Measurements from ENCODE around the gene HELZ2. TPM values are rescaled to one million over a fixed set of nuclear protein-coding genes. Genes with fewer than 3 reads are reported as not detected.

Gene HELZ2
- polyA plus RNA-seq, 1 of the 3 experiments (the other 2 are of a cell fraction), result 7.6 TPM

DNA sequence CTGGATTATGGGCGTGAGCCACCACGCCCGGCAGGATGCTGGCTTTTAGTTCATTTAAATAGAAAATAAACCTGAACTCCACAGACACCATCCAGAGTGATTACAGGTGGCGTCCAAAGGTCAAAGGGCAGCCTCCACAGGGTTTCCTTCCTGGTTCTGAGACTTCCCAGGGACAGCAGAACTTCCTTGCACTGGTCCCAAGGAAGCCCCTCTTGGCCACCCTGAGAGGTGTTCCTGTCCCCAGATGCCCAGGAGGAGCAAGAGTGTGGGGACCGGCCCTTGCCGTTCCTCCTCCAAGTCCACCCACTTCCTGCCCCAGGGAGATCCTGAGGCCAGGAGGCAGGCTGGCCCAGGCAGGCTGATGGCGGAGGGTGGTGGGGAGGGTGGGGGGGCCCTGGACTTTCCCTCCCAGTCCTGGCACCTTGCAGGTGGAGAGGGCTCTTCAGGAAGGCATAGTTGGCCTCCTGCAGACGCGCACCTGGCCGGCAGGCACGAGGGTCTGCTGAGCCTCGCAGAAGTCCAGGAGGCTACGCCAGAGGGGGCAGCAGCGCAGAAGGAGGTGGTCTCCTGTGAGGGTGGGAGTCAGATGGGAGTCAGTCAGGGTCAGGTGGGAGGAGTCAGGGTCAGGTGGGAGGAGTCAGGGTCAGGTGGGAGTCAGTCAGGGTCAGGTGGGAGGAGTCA, 15.1 kb downstream of the HELZ2 start:
- ChIA-PET POLR2A (no interaction called here), CTCF (no interaction called here)
- DNase-seq, result no peak
- Histone ChIP-seq H3K79me2 (ENCODE audit: insufficient read depth) (no peaks in the 10 kb centered on the region), H3K27ac (ENCODE audit: low read depth in 2 of 2, low read length in 1 of 2) (no peak overlapping the region), H4K20me1 (ENCODE audit: insufficient read depth) (no peaks in the 10 kb centered on the region), H3K4me3 (ENCODE audit: low read depth in 2 of 2, low read length in 1 of 2) (no peak overlapping the region), H2AFZ (ENCODE audit: low read depth) (no peak overlapping the region), H3K9me3 (no peaks in the 10 kb centered on the region), H3K36me3 (replicated peaks in 1 of 2; ENCODE audit: control insufficient read depth in 1 of 2, insufficient read depth in 2 of 2, low read length in 1 of 2) (peaks cover 0 to 21% of the 10 kb centered on the region in 2 experiments), H3K27me3 (ENCODE audit: insufficient read depth) (no peaks in the 10 kb centered on the region), H3K4me1 (ENCODE audit: control insufficient read depth in 1 of 2, insufficient read depth in 2 of 2, low read depth in 1 of 2, low read length in 1 of 2) (peaks cover 0 to 11% of the 10 kb centered on the region in 2 experiments; a peak in 1 of 4 replicates), H3K9me2 (no peaks in the 10 kb centered on the region), H3K4me2 (no peak overlapping the region), H3F3A (replicated peaks; ENCODE audit: insufficient read depth) (no peaks in the 10 kb centered on the region), H3K9ac (no peak overlapping the region)
- WGBS (ENCODE audit: low lambda C conversion rate), result 94% methylated on average over 14 of the region's 14 CpGs
- TF ChIP-seq RCOR1 (IDR thresholded peaks at IDR 0.05; ENCODE audit: low read length), result no peak
- TF ChIP-seq GABPA (IDR thresholded peaks at IDR 0.05; ENCODE audit: low read depth), result no peak
- no peak for TF ChIP-seq YY1 (IDR thresholded peaks at IDR 0.05; ENCODE audit: low read depth)
- TF ChIP-seq SMC3 (IDR thresholded peaks at IDR 0.05; ENCODE audit: low read depth, low read length), result no peak

DNA sequence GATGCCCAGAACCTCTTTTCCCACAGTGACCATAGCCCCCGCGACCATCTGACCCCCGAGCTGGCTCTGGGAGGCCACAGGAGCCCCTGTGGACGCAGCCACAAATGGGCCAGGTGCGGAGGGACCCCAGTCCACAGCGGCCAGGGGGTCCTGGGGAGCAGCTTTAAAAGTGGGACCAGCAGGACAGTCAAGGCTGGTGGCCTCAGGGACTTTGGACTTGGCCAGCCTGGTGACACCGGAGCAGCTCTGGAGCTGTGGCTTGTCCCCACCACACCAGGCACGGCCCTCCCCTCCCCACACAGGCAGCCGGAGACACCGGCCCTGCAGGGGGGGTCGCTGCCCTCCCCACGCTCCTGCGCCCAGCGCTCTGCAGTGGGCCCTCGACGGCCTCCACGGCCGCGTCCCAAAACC, 16.6 kb downstream of the HELZ2 start:
- DNase-seq, result no peak
- H3K9me2 ChIP-seq, result no peaks in the 10 kb centered on the region
- H3K27me3 ChIP-seq (ENCODE audit: insufficient read depth), result no peaks in the 10 kb centered on the region
- WGBS (ENCODE audit: low lambda C conversion rate), result 95% methylated on average over 7 of the region's 19 CpGs
- peaks cover 0 to 14% of the 10 kb centered on the region in 2 experiments; a peak in 1 of 4 replicates for H3K4me1 ChIP-seq (ENCODE audit: control insufficient read depth in 1 of 2, insufficient read depth in 2 of 2, low read depth in 1 of 2, low read length in 1 of 2)
- no peak overlapping the region for H3K4me2 ChIP-seq
- no peaks in the 10 kb centered on the region for H4K20me1 ChIP-seq (ENCODE audit: insufficient read depth)
- ChIA-PET CTCF (interaction anchor here (1.8 kb wide), 1 partner anchor 20 kb away, joined by 5 read pairs; no protein-coding TSS in a partner anchor), POLR2A (interaction anchor here (1.1 kb wide), 1 partner anchor 9 kb away, joined by 3 read pairs; no protein-coding TSS in a partner anchor)
- TF ChIP-seq SIN3A (IDR thresholded peaks at IDR 0.05; ENCODE audit: borderline replicate concordance, low read depth, low read length), result no peak
- no peak for TF ChIP-seq FOXJ3 (CRISPR knock-in tag; IDR thresholded peaks at IDR 0.05)
- TF ChIP-seq, protein P1, sequence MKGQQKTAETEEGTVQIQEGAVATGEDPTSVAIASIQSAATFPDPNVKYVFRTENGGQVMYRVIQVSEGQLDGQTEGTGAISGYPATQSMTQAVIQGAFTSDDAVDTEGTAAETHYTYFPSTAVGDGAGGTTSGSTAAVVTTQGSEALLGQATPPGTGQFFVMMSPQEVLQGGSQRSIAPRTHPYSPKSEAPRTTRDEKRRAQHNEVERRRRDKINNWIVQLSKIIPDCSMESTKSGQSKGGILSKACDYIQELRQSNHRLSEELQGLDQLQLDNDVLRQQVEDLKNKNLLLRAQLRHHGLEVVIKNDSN (IDR thresholded peaks at IDR 0.05; ENCODE audit: borderline replicate concordance, low read depth), result no peak
- no peak for TF ChIP-seq MEF2A (IDR thresholded peaks at IDR 0.05; ENCODE audit: borderline replicate concordance, low read depth)
- TF ChIP-seq TAF1 (IDR thresholded peaks at IDR 0.05; ENCODE audit: borderline replicate concordance, low read depth, low read length), result no peak
- TF ChIP-seq RFX5 (IDR thresholded peaks at IDR 0.05; ENCODE audit: low read length), result no peak
- no peak for TF ChIP-seq FOXM1 (IDR thresholded peaks at IDR 0.05; ENCODE audit: low read depth)
- no peak for TF ChIP-seq POLR2AphosphoS5 (IDR thresholded peaks at IDR 0.05; ENCODE audit: low read depth, low read length)
- TF ChIP-seq EZH2phosphoT487 (IDR thresholded peaks at IDR 0.05; ENCODE audit: borderline replicate concordance, low read depth), result no peak
- TF ChIP-seq, protein P2, sequence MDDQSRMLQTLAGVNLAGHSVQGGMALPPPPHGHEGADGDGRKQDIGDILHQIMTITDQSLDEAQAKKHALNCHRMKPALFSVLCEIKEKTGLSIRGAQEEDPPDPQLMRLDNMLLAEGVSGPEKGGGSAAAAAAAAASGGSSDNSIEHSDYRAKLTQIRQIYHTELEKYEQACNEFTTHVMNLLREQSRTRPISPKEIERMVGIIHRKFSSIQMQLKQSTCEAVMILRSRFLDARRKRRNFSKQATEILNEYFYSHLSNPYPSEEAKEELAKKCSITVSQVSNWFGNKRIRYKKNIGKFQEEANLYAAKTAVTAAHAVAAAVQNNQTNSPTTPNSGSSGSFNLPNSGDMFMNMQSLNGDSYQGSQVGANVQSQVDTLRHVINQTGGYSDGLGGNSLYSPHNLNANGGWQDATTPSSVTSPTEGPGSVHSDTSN (IDR thresholded peaks at IDR 0.05), result no peak
- no peak for TF ChIP-seq GATA2 (CRISPR knock-in tag; IDR thresholded peaks at IDR 0.05)
- TF ChIP-seq FOSL2 (IDR thresholded peaks at IDR 0.05; ENCODE audit: borderline replicate concordance, low read depth), result no peak
- TF ChIP-seq RAD21 (IDR thresholded peaks at IDR 0.05; ENCODE audit: low read length), result no peak
- no peak overlapping the region for H3K4me3 ChIP-seq (ENCODE audit: low read depth in 2 of 2, low read length in 1 of 2)
- H3K9me3 ChIP-seq, result no peaks in the 10 kb centered on the region
- no peaks in the 10 kb centered on the region for H3K79me2 ChIP-seq (ENCODE audit: insufficient read depth)
- peaks cover 0 to 11% of the 10 kb centered on the region in 2 experiments for H3K36me3 ChIP-seq (replicated peaks in 1 of 2; ENCODE audit: control insufficient read depth in 1 of 2, insufficient read depth in 2 of 2, low read length in 1 of 2)
- no peak overlapping the region for H3K9ac ChIP-seq
- H2AFZ ChIP-seq (ENCODE audit: low read depth), result no peak overlapping the region
- no peak overlapping the region for H3K27ac ChIP-seq (ENCODE audit: low read depth in 2 of 2, low read length in 1 of 2)
- peaks cover 4% of the 10 kb centered on the region for H3F3A ChIP-seq (replicated peaks; ENCODE audit: insufficient read depth)

Data from SK-N-SH (cell line).